IMR-90 (cell line): Measurements from ENCODE around the gene ATG12. TPM values are rescaled to one million over a fixed set of nuclear protein-coding genes. Genes with fewer than 3 reads are reported as not detected.
"Not testable (repeated sequence)": the region's sequence is repeated elsewhere in the genome, so short reads cannot be mapped to it uniquely, and the experiment has no call there.

ENCODE experiments used
- ATAC-seq: fragments of 200-7000 bp; cut with Tn5 transposase; 2 replicates; pipeline ENCODE4 v1.9.1; 2020; ENCODE audit warnings: low read depth, mild to moderate bottlenecking, moderate library complexity
- BruUV-seq: library from RNA; stranded (reverse); fragments of 400-500 nt; replicated peaks from 2 replicates; lab custom pipeline; 2021; lab: Mats Ljungman, UMichigan
- CTCF ChIA-PET: fragments of 300-600 bp; formaldehyde crosslinking; extraction: SDS; loops from one replicate; lab custom pipeline; 2021; ENCODE audit warnings: antibody characterized with exemption; lab: Yijun Ruan, JAX
- POLR2A ChIA-PET: fragments of 300-600 bp; sonication (Branson Sonifier 250); formaldehyde crosslinking; loops from one replicate; lab custom pipeline; 2022; ENCODE audit warnings: antibody characterized with exemption; ENCODE audit not compliant: unreplicated experiment; lab: Charles Lee
- DNase-seq: peaks from one replicate; pipeline ENCODE4 v3.0.0; 2013
- H2AFZ ChIP-seq: replicated peaks from 2 replicates; pipeline ENCODE3; 2013; ENCODE audit warnings: low read length, mild to moderate bottlenecking; ENCODE audit not compliant: poor library complexity
- H2AK5ac ChIP-seq: 2 replicates; pipeline ENCODE4 v1.6.1; 2013; ENCODE audit warnings: low read depth, low read length, inconsistent platforms
- H2AK9ac ChIP-seq: replicated peaks from 2 replicates; pipeline ENCODE3; 2013; ENCODE audit warnings: mild to moderate bottlenecking, low read depth, low read length, moderate library complexity; ENCODE audit not compliant: poor library complexity
- H2BK120ac ChIP-seq: 2 replicates; pipeline ENCODE4 v1.6.1; 2013; ENCODE audit warnings: low read depth, low read length, inconsistent platforms
- H2BK15ac ChIP-seq: 3 replicates; pipeline ENCODE4 v1.6.1; 2013; ENCODE audit warnings: low read depth, low read length, inconsistent platforms
- H2BK20ac ChIP-seq: 2 replicates; pipeline ENCODE4 v1.6.1; 2013; ENCODE audit warnings: low read depth, mild to moderate bottlenecking, inconsistent platforms, low read length, moderate library complexity
- H2BK5ac ChIP-seq: 2 replicates; pipeline ENCODE4 v1.6.1; 2013; ENCODE audit warnings: mild to moderate bottlenecking, low read depth, low read length, inconsistent platforms; ENCODE audit not compliant: poor library complexity, severe bottlenecking
- H3K14ac ChIP-seq: replicated peaks from 2 replicates; pipeline ENCODE4 v1.6.1; 2013; ENCODE audit warnings: low read depth, low read length, inconsistent platforms
- H3K18ac ChIP-seq: 2 replicates; pipeline ENCODE4 v1.6.1; 2013; ENCODE audit warnings: low read depth, low read length, control low read depth
- H3K23ac ChIP-seq: 2 replicates; pipeline ENCODE4 v1.6.1; 2013; ENCODE audit warnings: low read depth, low read length, inconsistent platforms
- H3K27ac ChIP-seq: 2 replicates; pipeline ENCODE4 v1.5.1; 2013; ENCODE audit warnings: mild to moderate bottlenecking, control low read depth, low read length; ENCODE audit not compliant: insufficient read depth
- H3K27me3 ChIP-seq: 2 replicates; pipeline ENCODE4 v1.6.1; 2013; ENCODE audit warnings: low read length; ENCODE audit not compliant: control insufficient read depth, insufficient read depth
- H3K36me3 ChIP-seq: 2 replicates; pipeline ENCODE4 v1.6.1; 2013; ENCODE audit warnings: low read length, mixed read lengths; ENCODE audit not compliant: control insufficient read depth, insufficient read depth
- H3K4ac ChIP-seq: 2 replicates; pipeline ENCODE4 v1.6.1; 2013; ENCODE audit warnings: low read depth, low read length, inconsistent platforms
- H3K4me1 ChIP-seq: 2 replicates; pipeline ENCODE4 v1.6.1; 2013; ENCODE audit warnings: low read length, mixed read lengths; ENCODE audit not compliant: control insufficient read depth, insufficient read depth
- H3K4me2 ChIP-seq: 2 replicates; pipeline ENCODE4 v1.6.1; 2013; ENCODE audit warnings: low read depth, mild to moderate bottlenecking, control low read depth, low read length, moderate library complexity
- H3K4me3 ChIP-seq: 2 replicates; pipeline ENCODE4 v1.5.1; 2013; ENCODE audit warnings: low read depth, mild to moderate bottlenecking, control low read depth, low read length, moderate library complexity; ENCODE audit not compliant: insufficient read depth
- H3K56ac ChIP-seq: 2 replicates; pipeline ENCODE4 v1.6.1; 2013; ENCODE audit warnings: low read length, inconsistent platforms; ENCODE audit not compliant: insufficient read depth; ENCODE audit errors: extremely low read depth
- H3K79me1 ChIP-seq, 2 experiments: 2 replicates each; pipeline ENCODE4 v1.6.1; 2013; ENCODE audit warnings: low read length in 2 of 2, inconsistent platforms in 1 of 2, low read depth in 1 of 2
- H3K9ac ChIP-seq: 2 replicates; pipeline ENCODE4 v1.6.1; 2013; ENCODE audit warnings: low read depth, low read length, control low read depth
- H3K9me1 ChIP-seq: 2 replicates; pipeline ENCODE4 v1.6.1; 2013; ENCODE audit warnings: low read length, inconsistent platforms; ENCODE audit not compliant: insufficient read depth
- H3K9me3 ChIP-seq: 2 replicates; pipeline ENCODE4 v1.6.1; 2013; ENCODE audit warnings: low read length; ENCODE audit not compliant: control insufficient read depth, insufficient read depth
- H4K20me1 ChIP-seq: 2 replicates; pipeline ENCODE4 v1.6.1; 2013; ENCODE audit warnings: low read length, inconsistent platforms; ENCODE audit not compliant: insufficient read depth
- H4K5ac ChIP-seq: 2 replicates; pipeline ENCODE4 v1.6.1; 2013; ENCODE audit warnings: mild to moderate bottlenecking, low read depth, low read length, control low read depth
- H4K8ac ChIP-seq, 2 experiments: 2 replicates each; pipeline ENCODE4 v1.6.1; 2013; ENCODE audit warnings: low read depth in 2 of 2, low read length in 2 of 2, control low read depth in 1 of 2, inconsistent platforms in 1 of 2
- H4K91ac ChIP-seq: 2 replicates; pipeline ENCODE4 v1.6.1; 2013; ENCODE audit warnings: low read depth, low read length, inconsistent platforms; ENCODE audit not compliant: insufficient read depth
- CEBPB ChIP-seq: IDR thresholded peaks from 2 replicates; pipeline ENCODE4 v1.6.1; 2012; ENCODE audit warnings: low read depth, low read length, improper control_type of control experiment
- CHD1 ChIP-seq: IDR thresholded peaks from 2 replicates; pipeline ENCODE4 v1.6.1; 2012; ENCODE audit warnings: low read depth, low read length, improper control_type of control experiment
- ELK1 ChIP-seq: fragments of 150-350 bp; IDR thresholded peaks from 2 replicates; pipeline ENCODE4 v1.6.1; 2016; ENCODE audit warnings: low read depth, mild to moderate bottlenecking, low read length, moderate library complexity, borderline replicate concordance
- MAZ ChIP-seq: IDR thresholded peaks from 2 replicates; pipeline ENCODE4 v1.6.1; 2012; ENCODE audit warnings: low read depth, mild to moderate bottlenecking, low read length, improper control_type of control experiment, moderate library complexity, borderline replicate concordance
- WGBS, 2 experiments: methylation state at CpG; one replicate each; pipeline versions ENCODE4 v1.1.5 to v1.1.7; 2013; ENCODE audit warnings: missing lambda C conversion rate in 2 of 2; ENCODE audit not compliant: insufficient read length in 1 of 2; ENCODE audit errors: extremely low coverage in 2 of 2; 5-methylcytosine and 5-hydroxymethylcytosine counted together
- dilution Hi-C: fragments of 300-500 bp; cut with HindIII; formaldehyde crosslinking; loops from one replicate; pipeline ENCODE4 v1.14.3; 2018; ENCODE audit warnings: low sequenced_read_pairs; ENCODE audit not compliant: unreplicated experiment
- in situ Hi-C: fragments of 300-500 bp; cut with MboI; formaldehyde crosslinking; loops from 3 replicates; pipeline ENCODE4 v1.14.3; 2019; ENCODE audit warnings: low sequenced_read_pairs, inconsistent platforms, mixed read lengths
- intact Hi-C: fragments of 100-400 bp; cut with micrococcal nuclease; formaldehyde crosslinking; loops from 2 replicates; pipeline ENCODE4 v1.10.0; 2022
- polyA plus RNA-seq, 3 experiments: library from polyadenylated mRNA; depleted of rRNA; stranded (reverse); fragments of >200 nt; gene quantifications; 2 replicates each; pipeline ENCODE4 v1.2.3, GENCODE V29; 2012; ENCODE audit warnings: low replicate concordance in 1 of 3
- total RNA-seq: library from RNA; depleted of rRNA; stranded (reverse); fragments of >200 nt; gene quantifications from 2 replicates; pipeline ENCODE4 v1.2.3, GENCODE V29; 2012

ATG12 gene
- total and polyA plus RNA-seq, 2 of the 4 experiments (the other 2 are of a cell fraction) = 68.0 to 95.7 TPM

- POLR2A ChIA-PET = no interaction called here
- in situ Hi-C loops (loop anchor here (10.0 kb wide), 1 partner anchor 165 kb away; no protein-coding TSS in a partner anchor), dilution Hi-C loops (no loop called here), intact Hi-C loops (no loop called here)
- H2BK15ac ChIP-seq = no peak overlapping the region
- WGBS, 2 experiments = no CpG with 5 or more reads among the region's 2 CpGs
- peaks cover 11% of the 10 kb centered on the region for H3K27me3 ChIP-seq
- no peak overlapping the region for H2AK5ac ChIP-seq
- H3K4me2 ChIP-seq = no peak overlapping the region
- no peak overlapping the region for H3K9ac ChIP-seq
- H2AK9ac ChIP-seq = no peak overlapping the region
- H3K9me3 ChIP-seq = no peaks in the 10 kb centered on the region
- H3K56ac ChIP-seq = no peak overlapping the region
- H3K9me1 ChIP-seq = no peaks in the 10 kb centered on the region
- H4K91ac ChIP-seq = no peak overlapping the region
- no peak overlapping the region for H3K27ac ChIP-seq
- no TSS peak for BruUV-seq
- H3K4me3 ChIP-seq = no peak overlapping the region
- no peak for ATAC-seq
- H3K36me3 ChIP-seq = no peaks in the 10 kb centered on the region
- no peaks in the 10 kb centered on the region for H3K79me1 ChIP-seq
- no peak overlapping the region for H3K18ac ChIP-seq
- H3K23ac ChIP-seq = no peak overlapping the region
- no peaks in the 10 kb centered on the region for H3K4me1 ChIP-seq
- CTCF ChIA-PET = no interaction called here
- TF ChIP-seq CEBPB = no peak
- TF ChIP-seq MAZ = no peak
- TF ChIP-seq CHD1 = no peak
- TF ChIP-seq ELK1 = no peak
- no peak overlapping the region for H2AFZ ChIP-seq
- no peak overlapping the region for H4K8ac ChIP-seq
- DNase-seq = no peak
- H2BK5ac ChIP-seq = no peak overlapping the region
- no peaks in the 10 kb centered on the region for H4K20me1 ChIP-seq
- no peak overlapping the region for H2BK120ac ChIP-seq
- H3K4ac ChIP-seq = no peak overlapping the region
- H3K14ac ChIP-seq = no peak overlapping the region
- no peak overlapping the region for H4K5ac ChIP-seq
- H2BK20ac ChIP-seq = no peak overlapping the region
Measured at GRCh38 chr5:115809946-115810345, 31.4 kb downstream of the ATG12 start.

GRCh38 chr5:115808066-115808465 lies 33.3 kb downstream of the ATG12 start:
- H4K20me1 ChIP-seq, H3K36me3 ChIP-seq, H3K27me3 ChIP-seq, H3K9ac ChIP-seq, H2AFZ ChIP-seq, H3K56ac ChIP-seq, H3K4ac ChIP-seq, H2AK5ac ChIP-seq, H2AK9ac ChIP-seq, H3K4me1 ChIP-seq, H3K9me3 ChIP-seq, H2BK20ac ChIP-seq, BruUV-seq, H3K9me1 ChIP-seq, DNase-seq, H3K4me2 ChIP-seq, H3K14ac ChIP-seq, H4K8ac ChIP-seq, ATAC-seq, H2BK120ac ChIP-seq, H3K23ac ChIP-seq, CTCF ChIA-PET, intact Hi-C loops, dilution Hi-C loops, H2BK15ac ChIP-seq, H2BK5ac ChIP-seq, H4K5ac ChIP-seq, H3K18ac ChIP-seq, H3K79me1 ChIP-seq, POLR2A ChIA-PET, H4K91ac ChIP-seq, H3K4me3 ChIP-seq, in situ Hi-C loops, H3K27ac ChIP-seq: not testable (repeated sequence)
- WGBS, 2 experiments = no CpG with 5 or more reads among the region's 2 CpGs
